Stomach smooth muscle (tissue), 2 donors: Measurements from ENCODE around the gene RPS6KC1.

Experiments
- H3K27ac ChIP-seq: one replicate; pipeline ENCODE4 v1.7.0; 2013; ENCODE audit warnings: mild to moderate bottlenecking, low read length, inconsistent platforms
- H3K27me3 ChIP-seq, 2 donors: one replicate each; pipeline ENCODE4 v1.7.0; 2013; ENCODE audit warnings: low read length in 2 of 2; ENCODE audit not compliant: insufficient read depth in 2 of 2, control insufficient read depth in 1 of 2
- H3K36me3 ChIP-seq, 2 donors: one replicate each; pipeline ENCODE4 v1.7.0; 2013; ENCODE audit warnings: low read length in 2 of 2; ENCODE audit not compliant: control insufficient read depth in 2 of 2, insufficient read depth in 2 of 2
- H3K4me1 ChIP-seq: one replicate; pipeline ENCODE4 v1.7.0; 2013; ENCODE audit warnings: low read length; ENCODE audit not compliant: control insufficient read depth, insufficient read depth
- H3K4me3 ChIP-seq, 2 donors: one replicate each; pipeline ENCODE4 v1.7.0; 2013; ENCODE audit warnings: low read length in 2 of 2
- H3K9ac ChIP-seq, 2 donors: one replicate each; pipeline ENCODE4 v1.7.0; 2013; ENCODE audit warnings: low read length in 2 of 2, mild to moderate bottlenecking in 1 of 2
- H3K9me3 ChIP-seq, 2 donors: one replicate each; pipeline ENCODE4 v1.7.0; 2013; ENCODE audit warnings: low read length in 2 of 2; ENCODE audit not compliant: control insufficient read depth in 2 of 2
- donor health status: healthy.
- donor health status: Pancreatic carcinoma.

Gene RPS6KC1

DNA sequence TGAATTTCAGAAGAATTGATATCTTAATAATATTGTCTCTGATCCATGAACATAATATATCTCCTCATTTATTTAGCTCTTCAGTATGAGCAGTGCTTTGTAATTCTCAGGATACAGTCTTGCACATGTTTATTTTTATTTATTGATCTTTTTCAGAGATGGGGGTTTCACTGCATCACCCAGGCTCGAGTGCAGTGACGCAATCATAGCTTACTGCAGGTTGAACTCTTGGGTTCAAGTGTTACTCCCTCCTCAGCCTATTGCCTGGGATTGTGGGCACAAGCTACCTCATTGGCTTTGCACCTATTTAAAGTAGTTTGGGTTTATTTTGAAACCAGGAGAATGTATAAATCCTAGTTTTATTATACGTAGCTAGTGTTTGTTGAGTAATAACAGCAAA is 4.7 kb downstream of the RPS6KC1 start:
- Histone ChIP-seq H3K36me3 (no peaks in the 10 kb centered on the region), H3K9ac (no peak overlapping the region), H3K4me1 (peaks cover under 1% of the 10 kb centered on the region), H3K27me3 (no peaks in the 10 kb centered on the region), H3K9me3 (no peaks in the 10 kb centered on the region), H3K27ac (no peak overlapping the region), H3K4me3 (no peak overlapping the region)

DNA sequence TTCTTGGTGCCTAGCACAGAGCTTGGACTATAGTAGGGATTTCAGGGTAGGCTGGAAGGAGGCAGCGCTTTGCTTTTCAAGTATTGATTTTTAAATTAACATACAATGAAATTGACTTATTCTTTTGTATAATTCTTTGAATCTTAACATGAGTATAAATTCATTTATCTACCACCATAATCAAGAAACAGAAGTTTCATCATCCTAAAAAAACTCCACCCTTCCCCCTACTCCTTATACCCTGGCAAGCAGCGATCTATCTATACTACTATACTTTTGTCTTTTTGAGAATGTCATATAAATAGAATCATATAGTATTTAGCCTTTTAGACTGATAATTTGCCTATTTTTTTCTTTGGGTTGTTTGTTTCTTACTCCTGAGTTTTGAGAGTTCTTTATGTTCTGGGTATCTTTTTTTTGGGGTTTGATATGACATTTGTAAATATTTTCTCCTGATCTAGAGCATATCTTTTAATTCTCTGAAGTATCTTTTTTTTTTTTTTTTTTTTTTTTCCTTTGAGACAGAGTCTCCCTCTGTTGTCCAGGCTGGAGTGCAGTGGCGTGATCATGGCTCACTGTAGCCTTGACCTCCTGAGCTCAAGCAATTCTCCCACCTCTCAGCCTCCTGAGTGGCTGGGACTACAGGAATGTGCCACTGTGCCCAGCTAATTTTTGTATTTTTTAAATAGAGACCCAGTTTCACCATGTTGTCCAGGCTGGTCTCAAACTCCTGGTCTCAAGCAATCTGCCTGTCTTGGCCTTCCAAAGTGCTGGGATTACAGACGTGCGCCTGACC is 6.4 kb downstream of the RPS6KC1 start:
- no peaks in the 10 kb centered on the region for H3K4me1 ChIP-seq
- H3K9me3 ChIP-seq: no peaks in the 10 kb centered on the region
- H3K9ac ChIP-seq: no peak overlapping the region
- H3K36me3 ChIP-seq: no peaks in the 10 kb centered on the region
- no peak overlapping the region for H3K27ac ChIP-seq
- H3K4me3 ChIP-seq: no peak overlapping the region
- H3K27me3 ChIP-seq: no peaks in the 10 kb centered on the region

DNA sequence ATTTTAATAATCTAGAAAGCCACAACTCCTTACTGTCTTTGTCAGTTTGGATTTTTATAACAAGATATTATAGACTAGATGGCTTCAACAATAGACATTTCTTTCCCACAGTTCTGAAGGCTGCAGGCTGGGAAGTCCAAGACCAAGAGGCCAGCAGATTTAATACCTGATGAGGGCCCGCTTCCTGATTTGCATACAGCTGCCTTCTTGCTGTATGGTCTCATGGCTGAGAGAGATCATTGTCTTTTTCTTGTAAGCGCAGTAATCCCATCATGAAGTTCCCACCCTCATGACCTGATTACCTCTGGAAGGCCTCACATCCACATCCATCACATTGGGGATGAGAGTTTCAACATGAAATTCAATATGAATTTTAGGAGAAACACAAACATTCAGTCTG is 9.8 kb downstream of the RPS6KC1 start:
- H3K9me3 ChIP-seq: no peaks in the 10 kb centered on the region
- no peak overlapping the region for H3K27ac ChIP-seq
- H3K4me3 ChIP-seq: no peak overlapping the region
- H3K36me3 ChIP-seq: no peaks in the 10 kb centered on the region
- H3K4me1 ChIP-seq: no peaks in the 10 kb centered on the region
- no peaks in the 10 kb centered on the region for H3K27me3 ChIP-seq
- no peak overlapping the region for H3K9ac ChIP-seq

DNA sequence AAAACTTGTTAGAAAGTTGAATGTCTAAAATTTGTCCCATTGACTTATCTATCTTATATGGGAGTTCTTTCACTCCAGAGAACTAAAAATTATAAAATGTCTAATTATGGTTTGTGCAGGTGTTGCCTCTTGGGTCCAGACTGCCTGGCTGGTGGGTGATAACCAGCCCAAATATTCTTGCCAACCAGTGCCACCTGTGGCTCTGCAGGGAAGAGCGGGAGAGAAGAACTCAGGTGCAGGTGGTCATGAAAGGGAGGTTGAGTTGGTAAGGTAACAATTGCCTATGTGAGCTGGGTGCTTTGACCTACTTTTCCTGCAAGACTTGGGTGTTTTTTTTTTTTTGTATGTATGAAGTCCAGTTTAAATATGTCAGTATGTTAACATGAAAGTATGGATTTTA is 10.2 kb downstream of the RPS6KC1 start:
- H3K27me3 ChIP-seq: no peaks in the 10 kb centered on the region
- no peak overlapping the region for H3K27ac ChIP-seq
- H3K9me3 ChIP-seq: no peaks in the 10 kb centered on the region
- no peaks in the 10 kb centered on the region for H3K4me1 ChIP-seq
- no peak overlapping the region for H3K4me3 ChIP-seq
- H3K9ac ChIP-seq: no peak overlapping the region
- H3K36me3 ChIP-seq: no peaks in the 10 kb centered on the region

DNA sequence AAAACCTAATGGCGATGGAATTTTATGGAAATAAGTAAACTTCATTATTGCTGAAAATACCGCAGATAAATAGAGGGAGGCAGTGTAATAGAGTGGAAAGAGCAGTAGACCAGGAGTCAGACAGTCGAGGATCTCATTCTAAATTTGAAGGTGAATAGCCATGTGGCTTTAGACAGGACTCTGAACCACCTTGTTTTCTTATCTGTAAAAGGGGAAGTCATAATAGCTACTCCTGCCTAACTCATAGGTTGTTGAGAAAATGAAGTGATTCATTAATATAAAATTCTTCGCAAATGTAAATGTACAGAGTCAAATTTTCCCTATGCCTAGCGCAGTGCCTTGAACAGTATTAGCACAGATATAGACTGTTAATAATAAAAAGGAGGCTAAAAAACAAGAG is 14.8 kb downstream of the RPS6KC1 start:
- Histone ChIP-seq H3K27ac (no peak overlapping the region), H3K9ac (no peak overlapping the region), H3K27me3 (no peaks in the 10 kb centered on the region), H3K36me3 (no peaks in the 10 kb centered on the region), H3K4me3 (no peak overlapping the region), H3K9me3 (no peaks in the 10 kb centered on the region), H3K4me1 (no peaks in the 10 kb centered on the region)

DNA sequence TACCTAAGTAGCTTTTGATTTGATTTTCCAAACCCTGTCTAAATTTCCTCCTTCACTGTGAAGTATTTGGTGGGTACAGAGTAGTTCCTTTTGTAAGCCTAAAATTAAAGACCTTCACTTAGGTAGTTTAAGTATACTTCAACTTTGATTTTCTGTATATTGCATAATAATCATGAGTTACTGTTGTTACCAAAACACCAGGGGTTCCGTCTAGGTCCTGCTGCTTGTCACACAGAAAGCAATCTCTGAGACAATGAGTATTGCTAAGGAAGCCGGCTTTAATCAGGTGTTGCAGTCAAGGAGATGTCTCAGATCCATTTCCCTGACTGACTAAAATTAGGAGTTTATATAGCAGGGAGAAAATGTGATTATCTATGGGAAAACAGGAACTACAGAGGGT is 15.3 kb downstream of the RPS6KC1 start:
- Histone ChIP-seq H3K9ac (no peak overlapping the region), H3K36me3 (no peaks in the 10 kb centered on the region), H3K4me1 (no peaks in the 10 kb centered on the region), H3K27me3 (no peaks in the 10 kb centered on the region), H3K27ac (no peak overlapping the region), H3K4me3 (no peak overlapping the region), H3K9me3 (no peaks in the 10 kb centered on the region)

DNA sequence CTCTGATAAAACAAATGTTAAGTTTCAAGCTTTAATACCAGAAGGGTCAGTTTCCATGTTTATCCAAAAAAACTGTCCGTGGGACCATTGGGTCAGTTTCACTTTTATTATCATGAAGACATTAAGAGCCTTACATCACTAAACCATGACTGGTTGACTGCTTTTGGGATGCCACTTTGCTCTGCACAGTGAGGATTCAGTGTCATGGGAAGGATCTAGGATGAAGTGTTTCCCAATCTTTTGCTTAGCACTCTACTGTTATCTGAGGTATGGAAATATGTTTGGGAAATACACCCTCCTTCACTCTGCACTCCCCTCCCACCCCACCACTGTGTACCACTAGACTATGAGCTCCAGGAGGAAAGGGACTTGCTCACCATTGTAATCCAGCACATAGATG is 16.3 kb downstream of the RPS6KC1 start:
- Histone ChIP-seq H3K27me3 (no peaks in the 10 kb centered on the region), H3K4me1 (no peaks in the 10 kb centered on the region), H3K9me3 (no peaks in the 10 kb centered on the region), H3K4me3 (no peak overlapping the region), H3K9ac (no peak overlapping the region), H3K36me3 (no peaks in the 10 kb centered on the region), H3K27ac (no peak overlapping the region)

DNA sequence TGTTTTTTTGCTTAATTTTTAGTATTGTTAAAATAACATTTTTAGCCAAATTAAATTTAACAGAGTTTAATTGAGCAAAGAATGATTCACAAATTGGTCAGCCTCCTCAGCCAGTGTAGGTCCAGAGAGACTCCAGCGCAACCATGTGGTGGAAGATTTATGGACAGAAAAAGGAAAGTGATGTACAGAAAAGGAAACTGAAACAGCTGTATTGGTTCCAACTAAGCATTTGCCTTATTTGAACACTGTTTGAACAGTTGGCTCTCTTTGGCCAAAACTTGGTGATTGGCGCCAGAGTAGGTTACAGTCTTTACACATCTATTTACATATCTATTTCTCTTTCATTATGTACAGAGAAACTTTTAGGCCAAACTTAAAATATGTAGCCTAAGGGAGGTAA is 19.4 kb downstream of the RPS6KC1 start:
- peak overlapping the region in 1 of 2 donors; percentile 15 for H3K9ac ChIP-seq
- H3K27me3 ChIP-seq: no peaks in the 10 kb centered on the region
- H3K4me1 ChIP-seq: no peaks in the 10 kb centered on the region
- no peaks in the 10 kb centered on the region for H3K9me3 ChIP-seq
- no peaks in the 10 kb centered on the region for H3K36me3 ChIP-seq
- no peak overlapping the region for H3K27ac ChIP-seq
- H3K4me3 ChIP-seq: peak overlapping the region in 1 of 2 donors; percentile 9

DNA sequence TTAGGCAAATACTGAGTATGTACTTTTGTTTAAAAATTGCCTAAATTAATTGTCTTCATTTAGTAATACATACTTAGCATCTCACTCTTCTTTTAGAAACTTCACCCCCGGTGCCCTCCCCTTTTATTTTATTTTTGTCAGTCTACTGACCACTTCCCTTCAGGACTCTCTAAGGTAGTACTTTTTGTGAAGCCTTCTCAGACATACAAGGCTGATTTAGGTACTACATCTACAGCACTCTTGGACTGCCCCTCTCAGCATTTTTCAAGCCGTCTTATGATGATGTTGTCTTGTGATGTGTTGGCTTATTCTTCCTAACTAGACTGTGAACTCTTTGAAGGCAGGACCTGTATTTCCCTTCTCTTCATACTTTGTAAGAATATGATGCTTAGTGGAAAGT is 24.7 kb downstream of the RPS6KC1 start:
- H3K4me3 ChIP-seq: no peak overlapping the region
- no peak overlapping the region for H3K27ac ChIP-seq
- peaks cover 0 to 2% of the 10 kb centered on the region in 2 donors for H3K36me3 ChIP-seq
- no peaks in the 10 kb centered on the region for H3K9me3 ChIP-seq
- H3K9ac ChIP-seq: no peak overlapping the region
- no peaks in the 10 kb centered on the region for H3K4me1 ChIP-seq
- no peaks in the 10 kb centered on the region for H3K27me3 ChIP-seq

DNA sequence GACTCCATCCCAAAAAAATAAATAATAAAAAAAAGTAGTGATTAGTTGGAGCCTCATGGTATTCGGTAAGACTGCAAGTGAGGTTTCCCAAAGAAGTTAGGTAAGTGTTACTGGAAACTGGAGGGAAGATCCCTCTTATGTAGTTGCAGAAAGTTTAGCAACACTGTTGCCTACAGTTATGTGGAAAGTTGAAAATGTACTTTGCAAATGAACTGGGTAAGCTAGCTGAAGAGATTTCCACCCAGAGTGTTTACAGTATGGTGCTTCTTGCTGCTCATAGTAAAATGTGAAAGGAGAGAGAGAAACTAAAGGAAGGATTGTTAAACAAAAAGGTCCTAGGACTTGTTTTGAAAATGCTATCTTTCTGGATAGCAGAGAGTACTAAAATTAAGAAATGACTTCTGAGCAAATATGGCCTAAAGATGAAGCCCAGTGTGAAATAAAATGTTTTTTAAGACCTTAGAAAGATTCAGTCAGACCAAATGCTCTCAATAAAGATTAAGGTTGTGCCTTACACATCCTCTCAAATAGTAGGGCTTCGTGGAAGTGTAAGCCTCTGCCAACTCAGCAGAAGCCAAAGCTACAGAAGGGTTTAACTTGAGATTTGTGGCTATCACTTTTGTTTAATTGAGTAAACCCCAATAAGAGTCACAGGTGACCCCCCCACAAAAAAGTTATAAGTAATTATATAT is 31.5 kb downstream of the RPS6KC1 start:
- H3K9ac ChIP-seq: no peak overlapping the region
- H3K4me1 ChIP-seq: no peaks in the 10 kb centered on the region
- H3K27me3 ChIP-seq: no peaks in the 10 kb centered on the region
- H3K36me3 ChIP-seq: peaks cover 20 to 31% of the 10 kb centered on the region in 2 donors
- no peaks in the 10 kb centered on the region for H3K9me3 ChIP-seq
- H3K27ac ChIP-seq: no peak overlapping the region
- H3K4me3 ChIP-seq: no peak overlapping the region

DNA sequence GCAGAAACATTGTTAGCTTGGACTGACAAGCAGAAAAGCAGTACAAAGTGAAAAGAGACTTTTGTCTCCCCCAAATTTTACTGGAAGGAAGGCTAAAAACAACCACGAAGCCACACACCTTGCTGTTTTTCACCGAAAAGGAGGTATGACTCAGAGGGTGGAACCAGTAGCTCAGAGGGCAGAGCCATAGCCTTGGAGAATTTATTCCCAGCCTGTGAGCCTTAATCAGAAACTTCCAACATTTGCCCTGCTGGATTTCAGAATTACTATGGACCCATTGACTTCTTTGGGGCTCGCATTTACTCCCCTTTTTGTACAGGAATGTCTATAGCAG is 32.0 kb downstream of the RPS6KC1 start:
- H3K36me3 ChIP-seq: peaks cover 22 to 36% of the 10 kb centered on the region in 2 donors
- no peak overlapping the region for H3K27ac ChIP-seq
- no peak overlapping the region for H3K9ac ChIP-seq

More for the DNA sequence above, 32.0 kb downstream of the RPS6KC1 start:
- H3K4me3 ChIP-seq: no peak overlapping the region
- no peaks in the 10 kb centered on the region for H3K9me3 ChIP-seq
- H3K4me1 ChIP-seq: no peaks in the 10 kb centered on the region
- no peaks in the 10 kb centered on the region for H3K27me3 ChIP-seq
